NCI-H2196 treated with DMSO at 0.1 percent for 48 hours (cell line): ENCODE results near the gene UNC79.

ENCODE experiments used
- DNase-seq: peaks from one replicate; lab custom pipeline; 2025; ENCODE audit not compliant: unreplicated experiment; lab: John Stamatoyannopoulos, UW

Gene UNC79

DNA sequence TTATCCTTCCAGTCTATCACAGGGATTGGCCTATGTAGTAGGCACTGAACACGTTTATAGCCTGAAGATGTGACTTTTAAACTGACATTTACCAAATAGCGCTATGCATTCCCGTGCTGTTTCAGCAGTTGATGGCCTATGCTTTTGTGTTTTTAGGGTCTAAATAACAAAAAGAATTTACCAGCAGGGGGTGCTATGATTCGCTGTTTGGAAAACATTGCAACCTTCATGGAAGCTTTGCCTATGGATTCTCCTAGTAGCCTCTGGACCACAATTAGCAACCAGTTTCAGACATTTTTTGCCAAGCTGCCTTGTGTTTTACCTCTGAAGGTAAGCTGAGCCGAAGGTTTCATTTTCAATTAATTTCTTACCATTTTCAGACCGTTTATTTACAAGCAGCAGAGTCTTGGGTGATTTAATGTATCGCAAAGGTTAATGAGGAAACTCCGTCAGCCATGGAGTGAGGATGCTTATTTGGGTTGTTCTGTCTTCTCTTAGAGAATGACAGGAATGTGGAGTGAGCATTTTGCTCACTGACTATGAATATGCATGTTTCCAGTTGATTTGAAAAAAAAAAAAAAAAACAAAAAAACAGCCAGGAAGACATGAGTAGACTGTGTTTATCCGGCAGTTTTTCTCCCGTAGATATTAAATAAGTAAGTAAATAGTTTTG, 224.5 kb downstream of the UNC79 start:
- DNase-seq = no peak

DNA sequence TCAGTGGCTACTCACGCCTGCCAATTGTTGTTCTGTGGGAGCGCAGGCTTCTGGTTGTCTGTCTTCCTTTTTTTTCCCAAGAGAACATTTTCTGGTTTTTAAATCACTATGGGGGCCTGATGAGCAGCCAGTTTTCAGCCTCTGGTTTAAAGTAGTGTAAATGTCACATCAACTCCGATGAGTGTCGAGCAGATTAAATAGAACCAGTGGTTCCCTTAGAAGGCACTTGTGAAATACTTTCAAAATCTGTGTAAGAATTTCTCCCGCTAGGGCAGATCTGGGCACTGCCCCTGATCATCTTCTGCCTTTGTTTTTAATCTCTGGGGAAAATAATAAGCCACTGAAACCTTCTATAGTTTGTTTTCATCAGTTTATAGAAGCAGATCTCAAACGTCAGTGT, 227.1 kb downstream of the UNC79 start:
- no peak for DNase-seq

DNA sequence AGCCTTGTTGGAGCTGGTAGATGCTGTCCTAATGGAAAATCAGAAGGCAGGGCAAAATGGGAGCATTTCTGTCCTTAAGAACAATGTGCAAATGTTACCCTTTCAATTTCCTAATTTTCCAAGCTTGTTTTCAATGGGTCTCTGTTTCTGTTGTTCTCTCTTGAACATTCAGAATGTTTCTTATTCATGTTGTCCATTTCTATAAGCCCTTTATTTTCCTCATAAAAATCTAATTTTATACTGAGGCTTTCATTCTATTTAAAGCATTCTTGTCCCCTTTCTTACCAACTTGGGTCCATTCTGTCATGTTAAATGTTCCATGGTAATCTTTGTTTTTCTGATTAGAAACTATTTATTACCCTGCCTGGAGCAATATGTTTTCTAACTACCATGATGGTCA, 232.6 kb downstream of the UNC79 start:
- DNase-seq = no peak

DNA sequence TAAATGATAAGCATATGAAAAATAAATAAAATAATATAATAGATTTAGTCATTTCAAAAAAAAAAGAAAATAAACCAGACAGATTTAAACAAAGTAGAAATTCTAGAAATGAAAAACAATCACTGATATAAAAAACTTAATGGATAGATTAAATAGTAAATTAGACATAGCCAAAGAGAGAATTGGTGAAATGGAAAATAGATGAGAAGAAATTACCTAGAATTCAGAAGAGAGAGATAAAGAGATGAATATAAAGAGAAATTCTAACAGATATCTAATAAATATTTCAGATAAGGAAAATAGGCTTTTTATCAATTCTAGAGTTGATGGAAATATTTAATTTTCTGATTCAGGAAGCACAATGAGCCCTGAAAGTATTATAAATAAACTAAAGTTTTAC, 234.4 kb downstream of the UNC79 start:
- no peak for DNase-seq

DNA sequence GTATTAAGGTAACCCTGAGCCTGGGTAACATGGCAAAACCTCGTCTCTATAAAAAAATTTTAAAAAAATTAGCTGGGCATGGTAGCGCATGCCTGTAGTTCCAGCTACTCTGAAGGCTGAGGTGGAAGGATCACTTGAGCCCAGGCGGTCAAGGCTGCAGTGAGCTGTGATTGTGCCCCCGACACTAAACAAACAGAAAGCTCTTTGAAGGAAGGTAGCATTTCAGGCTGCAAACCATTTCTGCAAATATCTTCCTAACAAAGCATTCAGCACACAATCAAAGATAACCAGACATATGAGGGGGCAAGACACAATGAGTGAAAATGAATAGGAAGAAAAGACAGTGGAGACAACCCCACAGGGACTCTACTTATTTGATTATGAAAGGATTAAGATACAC, 238.9 kb downstream of the UNC79 start:
- no peak for DNase-seq

DNA sequence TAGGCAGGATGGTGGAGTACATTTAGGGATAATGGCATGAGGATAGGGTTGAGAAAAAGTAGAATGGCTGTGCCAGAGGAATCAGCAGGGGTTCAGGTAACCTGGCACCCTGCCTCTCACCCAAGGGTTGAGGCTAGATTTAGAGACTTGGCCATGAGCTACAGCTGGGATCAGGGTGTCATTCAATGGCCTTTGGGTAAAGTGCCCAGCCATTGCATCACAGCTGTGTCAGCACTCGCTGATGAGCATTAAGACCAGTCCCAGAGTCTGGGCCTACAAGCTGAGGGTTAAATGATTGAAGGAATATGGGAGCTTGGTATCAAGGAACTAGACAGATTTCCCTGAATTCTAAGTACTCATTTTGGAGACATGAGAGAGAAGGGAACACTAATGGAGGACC, 243.6 kb downstream of the UNC79 start:
- no peak for DNase-seq

DNA sequence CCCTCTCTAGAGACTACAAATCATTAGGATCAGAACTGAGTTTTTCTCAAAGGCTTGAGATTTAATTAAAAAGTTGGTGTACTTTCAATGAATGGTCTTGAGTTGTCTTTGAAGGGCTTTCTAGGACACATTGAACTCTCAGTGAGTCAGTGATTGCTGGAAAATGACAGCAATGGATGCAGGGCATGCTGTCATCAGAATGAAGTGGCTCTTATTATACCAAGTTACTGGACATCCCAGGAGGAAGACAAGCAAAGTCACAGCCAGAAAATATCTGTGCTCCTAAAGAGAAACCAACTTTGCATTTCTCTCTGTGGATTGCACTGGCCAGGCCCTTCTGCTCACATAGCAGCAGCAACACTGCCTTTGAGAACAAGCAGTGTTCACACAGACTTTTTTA, 244.9 kb downstream of the UNC79 start:
- DNase-seq = no peak

DNA sequence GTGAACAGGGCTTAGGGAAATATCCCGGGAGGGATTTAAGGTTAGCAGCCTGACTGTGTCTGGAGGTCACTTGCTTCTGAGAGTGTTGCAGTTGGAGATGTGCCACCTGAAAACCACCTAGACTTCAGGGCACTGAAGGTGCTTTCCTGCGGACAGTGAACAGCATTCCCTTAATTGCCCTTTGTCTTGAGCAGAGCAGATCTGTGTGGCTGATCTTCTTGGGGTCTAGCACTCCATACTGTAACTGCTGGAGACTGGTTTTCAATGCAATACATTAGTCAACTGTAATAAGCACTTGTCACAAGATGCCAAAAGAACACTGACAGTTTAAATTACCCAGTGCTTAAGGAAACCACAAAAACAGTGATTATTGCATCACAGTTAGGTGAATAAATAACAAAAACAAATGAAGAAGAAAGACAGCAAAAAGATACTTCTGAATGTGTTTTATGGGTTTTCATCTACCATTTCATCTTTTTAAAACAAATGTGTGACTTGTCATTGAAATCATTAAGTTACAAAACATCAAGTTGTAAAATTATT, 245.7 kb downstream of the UNC79 start:
- no peak for DNase-seq

DNA sequence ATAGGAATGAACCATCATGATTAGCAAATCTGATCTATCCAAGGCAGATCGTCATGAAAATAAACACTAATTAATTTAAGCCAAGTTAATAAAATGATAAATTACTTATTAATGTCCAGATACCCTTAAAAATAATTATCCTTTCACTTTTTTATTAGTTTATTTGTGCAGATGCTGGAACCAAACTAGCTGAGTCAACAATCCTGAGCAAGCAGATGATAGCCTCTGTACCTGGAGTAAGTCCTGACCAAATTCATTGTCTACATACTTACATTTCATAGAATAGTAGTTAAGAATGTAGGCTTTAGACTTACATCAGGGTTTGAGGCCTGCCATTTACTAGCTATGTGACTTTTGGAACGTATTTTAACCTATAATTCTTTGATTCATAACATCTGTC, 251.7 kb downstream of the UNC79 start:
- no peak for DNase-seq

DNA sequence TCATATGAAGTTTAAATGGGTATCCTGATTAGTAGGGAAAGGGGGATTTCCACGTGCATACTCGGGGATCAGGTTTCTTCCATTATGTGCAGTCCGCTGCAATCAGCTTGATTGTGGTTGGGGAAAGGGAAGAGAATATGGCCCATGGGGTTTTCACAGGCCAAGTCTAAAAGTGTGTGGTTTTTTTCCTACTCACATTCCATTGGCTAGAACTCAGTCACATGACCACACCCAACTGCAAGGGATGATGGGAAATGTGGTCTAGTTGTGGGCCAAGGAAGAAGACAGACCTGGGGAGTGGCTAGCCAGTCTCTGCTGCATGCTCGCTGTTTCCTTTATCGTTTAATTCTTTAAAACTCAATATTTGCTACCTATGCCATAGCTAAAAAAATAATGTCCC, 252.5 kb downstream of the UNC79 start:
- DNase-seq = no peak

DNA sequence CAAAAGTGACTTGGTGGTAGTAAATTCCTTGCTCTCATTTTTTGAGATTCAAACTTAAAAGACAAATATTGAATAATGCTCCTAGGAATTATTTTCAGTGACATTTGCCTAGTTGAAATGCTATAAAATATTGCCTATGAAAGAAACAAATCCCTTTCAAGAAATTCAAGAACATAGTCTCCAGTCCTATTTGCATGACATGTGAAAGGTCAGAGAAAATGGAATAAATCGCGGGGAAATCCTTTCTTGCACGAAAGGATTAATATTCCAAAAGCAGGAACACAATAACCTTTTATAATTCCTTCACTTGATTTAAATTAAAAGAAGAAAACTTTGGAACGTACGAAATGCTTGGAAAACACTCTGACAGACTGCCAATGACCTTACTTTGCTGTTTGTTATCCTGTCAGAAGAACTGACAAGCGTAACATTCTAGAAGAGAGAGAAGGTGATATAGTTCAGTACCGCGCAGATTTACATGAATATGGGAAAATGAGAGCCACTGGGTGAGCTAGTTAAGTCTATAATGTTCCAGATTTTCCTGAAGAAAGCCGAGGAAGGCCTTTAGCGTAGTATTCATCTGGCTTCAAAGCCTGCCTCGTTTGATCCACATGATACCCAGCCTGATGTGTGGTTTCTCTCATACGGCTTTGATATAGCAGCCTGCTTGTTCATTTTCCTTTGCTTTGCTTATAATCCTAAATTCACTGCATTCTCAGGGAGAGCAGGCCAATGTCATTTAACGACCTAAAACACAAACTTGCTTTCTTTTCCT, 254.6 kb downstream of the UNC79 start:
- DNase-seq = no peak

DNA sequence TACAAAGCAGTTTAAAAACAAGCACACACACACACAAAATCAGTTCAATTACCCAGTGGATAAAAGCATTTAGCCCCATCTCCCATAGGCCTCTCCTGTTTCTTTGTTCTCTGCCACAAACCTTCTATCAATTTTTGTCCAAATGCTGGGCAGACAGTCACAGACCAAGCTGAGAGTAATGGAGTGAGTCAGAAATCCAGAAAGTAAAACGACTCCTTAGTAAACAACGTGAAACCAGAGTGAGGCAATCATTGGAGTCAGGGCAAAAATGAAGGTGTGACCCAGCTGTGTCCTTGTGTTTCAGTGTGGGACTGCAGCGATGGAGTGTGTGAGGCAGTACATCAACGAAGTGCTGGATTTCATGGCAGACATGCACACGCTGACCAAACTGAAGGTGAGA, 255.5 kb downstream of the UNC79 start:
- no peak for DNase-seq

DNA sequence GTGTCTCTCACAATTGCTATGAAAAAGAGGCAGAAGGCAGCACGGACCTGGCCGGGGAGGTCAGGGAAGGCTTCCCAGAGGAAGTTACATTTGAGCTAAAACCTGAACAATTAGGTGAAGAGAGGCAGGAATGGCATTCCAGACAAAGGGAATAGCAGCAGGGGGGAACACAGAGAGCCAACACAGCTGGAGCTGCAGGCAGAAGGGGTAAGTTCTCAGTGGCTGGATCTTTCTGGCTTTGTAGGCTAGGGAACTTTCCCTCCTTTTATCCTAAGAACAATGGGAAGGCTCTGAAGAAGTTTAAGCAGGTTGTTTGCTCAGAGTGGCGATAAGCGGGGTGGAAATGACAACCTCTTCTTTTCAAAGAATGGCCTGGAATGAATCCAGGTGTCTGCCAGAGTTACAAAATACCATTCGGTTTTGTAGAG, 257.5 kb downstream of the UNC79 start:
- no peak for DNase-seq

DNA sequence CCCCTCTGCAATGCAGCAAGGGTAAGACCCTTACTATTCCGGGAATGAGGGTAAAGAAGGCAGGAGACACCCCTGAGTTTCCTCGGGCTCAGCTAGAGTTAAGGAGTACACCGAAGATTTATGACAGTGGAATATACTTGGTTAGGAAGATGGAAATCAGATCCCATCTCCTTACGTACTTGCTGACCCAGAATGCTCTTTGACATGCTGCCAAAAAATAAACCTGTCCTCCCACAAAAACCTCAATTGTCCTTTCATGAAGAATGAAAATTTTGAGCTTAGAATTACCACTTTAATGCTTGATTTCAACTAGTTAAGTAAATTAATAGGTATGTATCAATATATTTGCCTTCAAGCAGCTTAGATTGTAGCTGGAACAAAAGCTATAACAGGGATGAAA, 258.1 kb downstream of the UNC79 start:
- DNase-seq = no peak

DNA sequence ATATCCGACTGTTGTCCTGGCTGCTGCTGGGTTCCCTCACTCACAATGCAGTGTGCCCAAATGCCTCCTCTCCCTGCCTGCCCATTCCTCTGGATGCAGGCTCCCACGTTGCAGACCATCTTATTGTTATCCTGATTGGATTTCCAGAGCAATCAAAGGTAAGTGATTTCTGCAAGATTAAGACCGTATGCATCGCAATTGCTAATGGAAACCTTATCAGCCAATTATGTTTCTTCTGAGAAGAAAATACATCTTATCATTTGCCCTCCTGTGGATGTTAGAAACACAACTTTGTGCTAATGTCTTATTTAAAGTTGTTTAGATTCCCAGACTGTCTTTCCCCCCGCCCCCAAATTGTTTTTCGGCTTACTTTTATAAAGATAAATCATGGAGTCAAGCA, 259.4 kb downstream of the UNC79 start:
- no peak for DNase-seq

DNA sequence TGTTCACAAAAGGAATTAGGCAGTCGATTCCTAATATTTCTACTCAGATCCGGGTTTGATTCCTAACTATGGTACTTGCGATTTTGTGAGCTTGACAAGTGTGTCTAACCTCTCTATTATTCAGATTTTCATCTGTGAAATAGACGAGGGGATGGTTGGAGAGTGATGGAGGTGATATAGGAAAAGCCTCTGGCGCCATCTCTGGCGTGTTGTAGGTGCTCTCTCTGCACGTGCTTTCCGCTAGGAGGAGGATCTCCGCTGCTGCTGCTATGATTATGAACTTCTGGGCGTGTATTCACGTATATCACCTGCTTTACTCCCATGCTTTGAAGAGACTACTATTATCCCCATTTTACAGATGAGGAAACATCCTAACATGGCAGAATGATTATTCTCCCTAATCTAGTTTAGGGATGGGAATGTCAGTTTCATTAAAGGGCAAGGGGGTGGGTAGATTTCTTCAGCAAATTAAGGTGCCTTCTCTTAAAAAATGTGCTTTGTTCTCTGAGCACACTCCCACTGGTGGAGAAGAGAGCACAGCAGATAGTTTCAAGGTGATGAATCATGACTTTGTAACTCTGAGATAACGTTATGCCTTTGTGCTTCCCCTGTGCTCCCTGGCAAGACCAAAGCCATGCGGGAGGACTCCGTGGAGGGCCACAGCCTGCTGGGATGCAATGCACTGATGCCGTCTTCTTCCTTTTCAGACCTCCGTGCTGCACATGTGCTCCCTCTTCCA, 260.5 kb downstream of the UNC79 start:
- DNase-seq = no peak

DNA sequence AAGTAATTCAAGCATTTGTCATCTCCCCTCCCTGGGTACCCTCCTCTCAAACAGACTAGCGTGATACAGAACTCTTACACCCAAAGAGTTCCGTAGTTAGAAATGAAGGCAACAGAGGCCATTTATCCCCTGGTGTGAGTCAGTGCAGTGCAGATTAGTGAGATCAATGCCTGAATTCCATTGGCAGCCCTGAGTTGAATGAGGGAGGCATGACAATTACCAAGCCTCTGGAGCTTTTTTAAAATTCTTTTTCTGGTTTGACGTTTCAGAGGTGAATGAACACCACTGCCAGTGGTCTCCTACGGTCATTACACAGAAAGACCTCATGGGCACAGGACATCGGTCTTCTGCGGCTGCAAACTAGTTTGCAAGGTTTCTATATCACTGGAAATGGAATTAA, 263.2 kb downstream of the UNC79 start:
- no peak for DNase-seq

DNA sequence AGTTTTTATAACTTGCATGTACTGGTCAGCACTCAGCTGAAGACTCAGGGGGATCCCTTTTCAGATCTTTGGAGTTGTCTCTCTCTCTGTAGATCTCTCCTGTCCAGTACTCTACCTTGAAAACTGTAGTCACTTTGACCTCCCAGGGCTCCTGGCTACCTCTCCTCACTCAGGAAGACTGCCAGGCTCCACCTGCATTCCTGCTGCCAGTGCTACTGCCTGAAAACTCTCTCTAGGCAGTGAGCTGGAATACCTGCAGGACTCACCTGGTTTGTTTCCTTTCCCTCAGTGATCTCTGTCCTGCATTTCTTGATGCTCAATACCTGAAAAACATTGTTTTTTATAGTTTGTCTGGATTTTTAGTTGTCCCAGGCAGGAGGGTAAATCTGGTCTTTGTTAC, 270.2 kb downstream of the UNC79 start:
- DNase-seq = no peak

DNA sequence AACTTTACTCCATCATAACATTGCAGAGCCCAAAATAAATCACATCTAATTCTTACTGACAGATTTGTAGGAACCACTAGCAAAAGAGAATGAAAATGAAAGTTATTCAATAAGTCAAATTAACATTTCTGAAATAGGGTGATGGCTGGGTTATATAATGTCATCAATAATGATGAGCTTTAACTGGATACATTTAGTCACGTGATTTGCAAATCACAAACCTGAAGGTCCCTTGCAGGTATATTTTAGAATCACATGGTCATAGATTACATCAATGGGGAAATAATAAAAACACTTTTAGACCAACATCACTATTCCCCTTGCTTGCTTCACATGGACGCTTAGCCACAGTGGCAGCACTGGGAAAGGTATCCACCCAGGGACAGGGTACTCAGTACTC, 270.8 kb downstream of the UNC79 start:
- DNase-seq = no peak

DNA sequence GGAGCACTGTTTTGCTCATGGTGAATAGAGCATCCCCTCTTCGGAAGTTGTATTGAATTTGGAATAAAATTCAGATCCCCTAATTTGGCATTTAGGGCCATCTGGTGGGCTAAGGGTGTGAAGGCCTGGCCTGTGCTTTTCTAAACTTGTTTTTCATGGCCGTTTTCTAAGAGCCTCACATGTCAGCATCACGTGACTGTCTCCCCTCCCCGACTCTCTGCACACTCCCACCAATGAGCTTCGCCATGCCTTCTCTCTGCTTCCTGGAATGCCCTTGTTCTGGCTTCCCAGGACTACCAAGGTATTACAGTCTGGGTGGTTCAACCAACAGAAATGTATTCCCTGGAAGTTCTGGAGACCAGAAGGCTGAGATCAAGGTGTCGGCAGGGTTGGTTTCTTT, 272.2 kb downstream of the UNC79 start:
- no peak for DNase-seq

DNA sequence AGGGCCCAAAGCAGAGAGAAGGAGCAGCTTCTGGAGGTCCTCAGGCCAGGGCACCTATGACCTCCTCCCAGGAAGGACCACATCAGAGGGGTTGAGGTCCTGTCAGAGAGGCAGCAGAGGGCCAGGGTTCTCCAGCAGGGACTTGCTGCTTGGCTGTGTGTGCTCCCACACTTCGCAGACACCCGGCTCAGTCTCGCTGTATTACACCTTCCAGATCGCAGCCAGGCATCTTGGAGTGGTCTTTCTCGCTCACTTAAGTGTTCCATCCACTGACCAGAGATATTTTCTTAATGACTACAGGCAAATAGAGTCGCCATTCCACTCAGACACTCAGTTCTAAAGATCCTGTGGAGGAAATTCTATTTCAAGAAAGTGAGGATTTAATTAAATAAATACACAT, 273.2 kb downstream of the UNC79 start:
- DNase-seq = no peak
